CD4-positive, CD25-positive, alpha-beta regulatory T cell (primary cell): ENCODE results near the gene BTBD16. TPM values are rescaled to one million over a fixed set of nuclear protein-coding genes. Genes with fewer than 3 reads are reported as not detected.

Experiments
- ATAC-seq, 2 donors: fragments of 150-1000 bp; cut with Tn5 transposase; one replicate each; pipeline ENCODE4 v1.10.0; 2021; ENCODE audit warnings: low read depth in 2 of 2, moderate number of reproducible peaks in 2 of 2, moderate library complexity in 1 of 2
- DNase-seq, 3 donors: peaks; one replicate each; pipeline versions ENCODE4 v3.0.0 to v3.0.0-alpha.2; 2012 to 2022; ENCODE audit warnings: mixed read lengths in 1 of 3
- H3K27ac ChIP-seq: one replicate; pipeline ENCODE4 v1.7.0; 2013; ENCODE audit warnings: mild to moderate bottlenecking, low read length; ENCODE audit not compliant: insufficient read depth, poor library complexity, severe bottlenecking
- H3K27me3 ChIP-seq: one replicate; pipeline ENCODE4 v1.7.0; 2013; ENCODE audit warnings: low read length; ENCODE audit not compliant: control insufficient read depth, insufficient read depth
- H3K36me3 ChIP-seq: one replicate; pipeline ENCODE4 v1.7.0; 2013; ENCODE audit warnings: mild to moderate bottlenecking, low read length, moderate library complexity; ENCODE audit not compliant: control insufficient read depth, insufficient read depth
- H3K4me1 ChIP-seq: 2 replicates; pipeline ENCODE4 v1.7.0; 2013; ENCODE audit warnings: mild to moderate bottlenecking, low read length; ENCODE audit not compliant: insufficient read depth, control insufficient read depth, poor library complexity, severe bottlenecking
- H3K4me3 ChIP-seq: one replicate; pipeline ENCODE4 v1.7.0; 2013; ENCODE audit warnings: low read depth, mild to moderate bottlenecking, low read length, moderate library complexity
- H3K9me3 ChIP-seq, 2 experiments: 1 replicate in 1 of 2; 2 replicates in 1 of 2; pipeline ENCODE4 v1.7.0; 2013; ENCODE audit warnings: low read length in 2 of 2, mild to moderate bottlenecking in 1 of 2, moderate library complexity in 1 of 2; ENCODE audit not compliant: control insufficient read depth in 2 of 2
- H3K27ac Mint-ChIP-seq, 3 donors: one replicate each; pipeline ENCODE4 v1.8.0; 2020 to 2022; ENCODE audit warnings: mild to moderate bottlenecking in 3 of 3, mixed read lengths in 3 of 3, moderate library complexity in 2 of 3
- H3K27me3 Mint-ChIP-seq: one replicate; pipeline ENCODE4 v1.8.0; 2022; ENCODE audit warnings: mild to moderate bottlenecking, mixed read lengths
- H3K36me3 Mint-ChIP-seq: one replicate; pipeline ENCODE4 v1.8.0; 2020; ENCODE audit warnings: mixed read lengths
- H3K4me1 Mint-ChIP-seq, 4 donors: one replicate each; pipeline ENCODE4 v1.8.0; 2020 to 2022; ENCODE audit warnings: mixed read lengths in 4 of 4, mild to moderate bottlenecking in 1 of 4
- H3K4me3 Mint-ChIP-seq, 4 donors: one replicate each; pipeline ENCODE4 v1.8.0; 2020 to 2022; ENCODE audit warnings: mild to moderate bottlenecking in 4 of 4, mixed read lengths in 4 of 4, moderate library complexity in 3 of 4
- H3K9me3 Mint-ChIP-seq, 7 donors: one replicate each; pipeline ENCODE4 v1.8.0; 2020 to 2022; ENCODE audit warnings: mixed read lengths in 7 of 7, mild to moderate bottlenecking in 3 of 7, moderate library complexity in 2 of 7
- polyA plus RNA-seq, 4 donors: library from polyadenylated mRNA; unstranded; fragments of 300-500 nt; fragmentation: Illumina TruSeq; gene quantifications; one replicate each; pipeline ENCODE4 v1.2.3, GENCODE V29; 2021
- total RNA-seq: library from RNA; stranded (reverse); gene quantifications from one replicate; pipeline ENCODE4 v1.2.3, GENCODE V29; 2022

The BTBD16 gene
- total RNA-seq: not detected
- under 1 TPM in 2 of 4 donors, not detected in 2; 0.12 to 0.15 TPM for polyA plus RNA-seq

DNA sequence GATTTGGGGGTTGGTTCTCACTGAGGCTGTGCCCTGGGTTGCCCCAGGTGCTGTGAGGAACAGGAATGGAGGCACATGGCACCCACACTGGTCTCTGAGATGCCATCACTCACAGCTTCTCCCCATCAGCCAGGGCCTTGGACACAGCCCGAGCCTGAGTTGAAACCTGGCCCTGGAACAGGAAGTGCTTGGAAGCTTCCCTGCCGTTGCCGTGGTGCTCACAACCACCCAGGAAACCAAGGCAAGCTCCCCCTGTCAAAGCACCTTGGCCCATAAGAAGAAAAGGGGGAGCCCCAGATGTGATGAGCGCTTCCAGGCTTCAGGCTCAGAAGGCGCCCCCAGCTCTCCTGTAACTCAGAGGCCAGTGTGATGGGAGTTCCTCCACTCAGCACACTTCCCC lies at the start of gene BTBD16:
Gene BTBD16, plus strand, starts transcription at position 221 of the 400 bp plus-strand sequence. CDS start 3,786 bp downstream, outside the sequence.
- H3K27ac ChIP-seq: no peak within 1 kb of the TSS
- H3K27me3 ChIP-seq: no peaks in the 10 kb centered on the region
- H3K4me3 ChIP-seq: no peak within 1 kb of the TSS
- H3K4me3 Mint-ChIP-seq: no peak within 1 kb of the TSS
- no peaks in the 10 kb centered on the region for H3K36me3 ChIP-seq
- peaks cover 17% of the 10 kb centered on the region for H3K27me3 Mint-ChIP-seq
- H3K9me3 Mint-ChIP-seq: no peaks in the 10 kb centered on the region
- no peaks in the 10 kb centered on the region for H3K36me3 Mint-ChIP-seq
- no peaks in the 10 kb centered on the region for H3K9me3 ChIP-seq
- DNase-seq (no peak), ATAC-seq (no peak)
- peaks cover 0 to 1% (median 0%) of the 10 kb centered on the region in 4 donors for H3K4me1 Mint-ChIP-seq
- H3K4me1 ChIP-seq: no peaks in the 10 kb centered on the region
- no peak within 1 kb of the TSS for H3K27ac Mint-ChIP-seq

DNA sequence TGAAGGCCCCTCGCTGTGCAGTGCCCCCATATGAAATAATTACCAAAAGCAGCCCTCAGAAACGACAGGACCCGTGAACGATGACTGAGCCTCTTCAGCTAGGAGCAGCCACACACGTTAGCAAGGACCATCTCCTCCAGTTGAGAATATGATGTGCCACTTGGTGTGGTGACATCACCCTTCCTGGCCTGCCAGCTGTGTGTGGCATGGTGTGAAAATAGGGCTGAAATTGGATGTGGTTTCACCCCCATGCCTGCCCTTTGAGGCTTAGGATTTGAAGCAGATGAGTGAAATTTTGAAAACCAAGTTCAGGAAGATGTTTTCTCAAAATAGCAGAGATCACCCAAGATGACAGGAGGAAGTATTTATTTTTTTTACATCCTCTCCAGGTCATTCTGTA lies 49.1 kb upstream of the BTBD16 start:
- no peak for DNase-seq
- Mint-ChIP-seq H3K4me3 (no peak overlapping the region), H3K36me3 (no peaks in the 10 kb centered on the region), H3K27ac (no peak overlapping the region), H3K27me3 (peaks cover 17% of the 10 kb centered on the region), H3K4me1 (no peaks in the 10 kb centered on the region), H3K9me3 (no peaks in the 10 kb centered on the region)
- Histone ChIP-seq H3K4me1 (no peaks in the 10 kb centered on the region), H3K36me3 (no peaks in the 10 kb centered on the region), H3K9me3 (no peaks in the 10 kb centered on the region), H3K27me3 (peaks cover 2% of the 10 kb centered on the region), H3K4me3 (no peak overlapping the region), H3K27ac (no peak overlapping the region)
- ATAC-seq: no peak

DNA sequence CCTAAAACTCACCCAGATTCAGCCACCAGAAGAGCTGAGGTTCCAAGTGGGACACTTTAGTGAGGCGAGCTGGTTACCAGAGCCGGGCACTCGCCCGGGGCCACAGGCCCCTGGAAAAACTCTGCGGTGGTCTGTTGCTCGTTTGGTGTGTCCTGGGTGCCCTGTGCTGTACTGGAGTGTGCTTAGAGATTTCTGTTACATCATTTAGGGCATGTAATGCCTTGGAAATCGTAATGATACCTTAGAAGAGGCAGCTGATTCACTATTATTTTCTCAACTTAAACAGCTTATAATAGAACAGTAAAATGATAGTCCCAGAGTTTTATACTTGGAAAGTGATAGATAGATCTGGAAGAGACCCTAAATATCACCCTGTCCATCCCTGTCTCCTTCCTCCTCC lies 48.5 kb upstream of the BTBD16 start:
- H3K36me3 Mint-ChIP-seq: no peaks in the 10 kb centered on the region
- Histone ChIP-seq H3K9me3 (no peaks in the 10 kb centered on the region), H3K4me3 (no peak overlapping the region), H3K27ac (no peak overlapping the region), H3K4me1 (no peaks in the 10 kb centered on the region), H3K27me3 (peaks cover 2% of the 10 kb centered on the region), H3K36me3 (no peaks in the 10 kb centered on the region)
- DNase-seq: no peak
- H3K9me3 Mint-ChIP-seq: no peaks in the 10 kb centered on the region
- no peaks in the 10 kb centered on the region for H3K4me1 Mint-ChIP-seq
- H3K4me3 Mint-ChIP-seq: no peak overlapping the region
- H3K27me3 Mint-ChIP-seq: peaks cover 17% of the 10 kb centered on the region
- ATAC-seq: no peak
- H3K27ac Mint-ChIP-seq: no peak overlapping the region

DNA sequence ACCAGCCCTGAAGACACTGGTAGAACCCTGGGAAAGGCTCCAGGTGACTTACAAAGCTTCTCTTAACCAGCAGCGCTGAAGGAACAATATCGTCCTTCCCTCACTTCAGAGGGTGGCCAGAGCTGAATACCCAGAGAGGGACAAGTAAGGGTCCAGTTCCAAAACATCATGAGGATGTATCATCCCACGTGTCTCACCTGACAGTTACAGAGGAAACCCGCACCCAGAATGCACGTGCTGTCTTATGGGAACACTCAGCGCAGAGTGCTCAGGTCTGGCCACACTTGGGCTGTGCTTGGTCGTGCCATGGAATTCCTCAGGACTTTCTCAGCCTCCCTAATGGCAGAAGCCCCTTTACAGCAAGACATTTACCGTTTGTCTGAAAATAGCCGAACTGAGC lies 46.9 kb upstream of the BTBD16 start:
- Mint-ChIP-seq H3K36me3 (no peaks in the 10 kb centered on the region), H3K9me3 (no peaks in the 10 kb centered on the region), H3K4me1 (no peaks in the 10 kb centered on the region), H3K27ac (no peak overlapping the region), H3K4me3 (no peak overlapping the region), H3K27me3 (peaks cover 11% of the 10 kb centered on the region)
- Histone ChIP-seq H3K36me3 (no peaks in the 10 kb centered on the region), H3K27ac (no peak overlapping the region), H3K9me3 (no peaks in the 10 kb centered on the region), H3K4me1 (no peaks in the 10 kb centered on the region), H3K4me3 (no peak overlapping the region), H3K27me3 (peaks cover 2% of the 10 kb centered on the region)
- DNase-seq (no peak), ATAC-seq (no peak)

DNA sequence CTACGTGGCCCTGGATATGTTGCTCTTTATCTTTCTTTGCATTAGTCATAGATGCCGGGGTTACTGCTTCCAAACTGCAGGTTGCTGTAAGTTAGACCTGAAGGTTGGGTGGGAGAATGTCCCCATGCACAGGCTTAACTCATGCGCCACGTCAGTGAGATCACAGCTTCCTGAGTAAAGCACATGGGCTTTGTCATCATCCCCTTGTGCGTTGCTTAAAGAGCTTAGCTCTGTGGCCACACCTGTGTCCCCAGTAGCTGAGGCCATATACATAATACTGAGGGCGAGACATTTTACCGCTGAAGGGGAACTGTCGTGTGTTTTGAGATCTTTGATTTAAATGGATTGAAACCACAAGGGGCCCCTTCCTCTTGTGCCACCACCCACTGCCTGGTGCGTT lies 45.8 kb upstream of the BTBD16 start:
- DNase-seq (no peak), ATAC-seq (no peak)
- H3K27ac ChIP-seq: no peak overlapping the region
- peaks cover 16% of the 10 kb centered on the region for H3K27me3 Mint-ChIP-seq
- H3K9me3 ChIP-seq: no peaks in the 10 kb centered on the region
- no peak overlapping the region for H3K4me3 ChIP-seq
- no peaks in the 10 kb centered on the region for H3K4me1 Mint-ChIP-seq
- no peaks in the 10 kb centered on the region for H3K36me3 Mint-ChIP-seq
- peaks cover 2% of the 10 kb centered on the region for H3K27me3 ChIP-seq
- no peaks in the 10 kb centered on the region for H3K4me1 ChIP-seq
- no peak overlapping the region for H3K27ac Mint-ChIP-seq
- H3K9me3 Mint-ChIP-seq: no peaks in the 10 kb centered on the region
- no peak overlapping the region for H3K4me3 Mint-ChIP-seq
- H3K36me3 ChIP-seq: no peaks in the 10 kb centered on the region

DNA sequence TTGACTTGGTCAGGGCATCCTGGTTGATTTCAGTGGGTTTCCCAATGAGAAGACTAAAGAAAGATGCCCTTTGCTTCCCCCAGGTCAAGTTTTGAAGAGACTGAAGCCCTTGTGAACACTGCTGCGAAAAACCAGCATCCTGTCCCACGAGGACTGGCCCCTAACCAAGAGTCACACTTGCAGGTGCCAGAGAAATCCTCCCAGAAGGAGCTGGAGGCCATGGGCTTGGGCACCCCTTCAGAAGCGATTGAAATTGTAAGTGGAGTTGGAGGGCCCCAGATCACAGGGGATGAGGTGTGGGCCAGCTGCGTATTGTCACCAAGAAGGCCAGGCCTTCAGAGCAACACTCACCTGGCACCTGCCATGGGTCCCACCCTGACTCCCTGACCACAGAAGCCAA lies 43.3 kb upstream of the BTBD16 start:
- no peaks in the 10 kb centered on the region for H3K36me3 Mint-ChIP-seq
- no peaks in the 10 kb centered on the region for H3K4me1 ChIP-seq
- ATAC-seq: no peak
- H3K4me3 ChIP-seq: no peak overlapping the region
- no peak overlapping the region for H3K27ac ChIP-seq
- H3K36me3 ChIP-seq: no peaks in the 10 kb centered on the region
- peaks cover 2% of the 10 kb centered on the region for H3K27me3 ChIP-seq
- peaks cover 16% of the 10 kb centered on the region for H3K27me3 Mint-ChIP-seq
- no peak overlapping the region for H3K27ac Mint-ChIP-seq
- H3K4me3 Mint-ChIP-seq: no peak overlapping the region
- H3K9me3 Mint-ChIP-seq: no peaks in the 10 kb centered on the region
- H3K9me3 ChIP-seq: no peaks in the 10 kb centered on the region
- DNase-seq: no peak
- H3K4me1 Mint-ChIP-seq: no peaks in the 10 kb centered on the region

DNA sequence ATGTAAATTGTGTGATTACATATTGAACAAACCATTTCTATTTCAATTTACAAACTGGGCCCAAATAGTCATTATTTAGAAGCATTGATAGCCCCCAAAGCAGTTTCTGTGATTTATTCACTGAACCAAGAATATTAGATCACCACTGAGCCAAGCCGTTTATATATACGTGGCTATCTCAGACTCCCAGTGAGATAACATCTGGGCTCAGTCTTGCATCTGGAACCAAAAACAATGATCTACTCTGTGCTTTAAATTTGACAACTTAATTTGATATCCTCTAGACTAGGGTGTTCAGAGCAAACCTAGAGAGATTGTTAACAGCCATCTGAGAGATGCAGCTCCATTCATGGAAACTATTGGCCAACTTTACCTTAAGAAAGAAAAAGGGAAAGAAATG lies 41.4 kb upstream of the BTBD16 start:
- no peaks in the 10 kb centered on the region for H3K9me3 ChIP-seq
- no peak overlapping the region for H3K27ac ChIP-seq
- no peak overlapping the region for H3K4me3 ChIP-seq
- peaks cover 2% of the 10 kb centered on the region for H3K27me3 ChIP-seq
- no peaks in the 10 kb centered on the region for H3K4me1 ChIP-seq
- Mint-ChIP-seq H3K4me3 (no peak overlapping the region), H3K4me1 (no peaks in the 10 kb centered on the region), H3K27ac (no peak overlapping the region), H3K9me3 (no peaks in the 10 kb centered on the region), H3K36me3 (no peaks in the 10 kb centered on the region), H3K27me3 (peaks cover 13% of the 10 kb centered on the region)
- ATAC-seq (no peak), DNase-seq (no peak)
- H3K36me3 ChIP-seq: no peaks in the 10 kb centered on the region

DNA sequence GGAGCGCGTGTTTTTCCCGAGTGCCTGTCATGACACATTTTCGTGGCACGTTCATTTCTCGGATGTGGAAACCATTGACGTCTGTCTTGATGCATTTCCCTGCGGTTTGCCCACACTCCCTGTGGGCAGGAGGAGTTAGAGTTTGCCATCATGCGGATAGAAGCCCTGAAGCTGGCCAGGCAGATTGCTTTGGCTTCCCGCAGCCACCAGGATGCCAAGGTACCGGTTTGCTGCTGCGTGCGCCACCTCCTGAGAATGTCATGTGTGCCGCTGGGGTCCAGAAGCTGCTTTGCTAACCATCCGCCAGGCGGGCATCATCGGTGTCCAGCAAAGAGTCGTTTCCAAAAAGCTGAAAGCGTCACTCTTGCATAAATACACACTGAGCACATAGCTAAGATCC lies 40.9 kb upstream of the BTBD16 start:
- Mint-ChIP-seq H3K4me1 (no peaks in the 10 kb centered on the region), H3K27me3 (peaks cover 8% of the 10 kb centered on the region), H3K9me3 (no peaks in the 10 kb centered on the region), H3K27ac (no peak overlapping the region), H3K36me3 (no peaks in the 10 kb centered on the region), H3K4me3 (no peak overlapping the region)
- no peaks in the 10 kb centered on the region for H3K9me3 ChIP-seq
- ATAC-seq: no peak
- H3K4me1 ChIP-seq: no peaks in the 10 kb centered on the region
- no peak overlapping the region for H3K4me3 ChIP-seq
- no peaks in the 10 kb centered on the region for H3K36me3 ChIP-seq
- DNase-seq: no peak
- no peak overlapping the region for H3K27ac ChIP-seq
- no peaks in the 10 kb centered on the region for H3K27me3 ChIP-seq
